ENCODE data around the gene IL3.

The IL3 gene

GRCh38 chr5:132069561-132069960, 9.1 kb downstream of the IL3 start:
- in situ Hi-C loops (cut with MboI; ENCODE audit: low sequenced_read_pairs), result loop anchor here (25.0 kb wide), 1 partner anchor 118 kb away; no protein-coding TSS in a partner anchor

GRCh38 chr5:132069994-132070393, 9.5 kb downstream of the IL3 start:
- in situ Hi-C loops (cut with MboI; ENCODE audit: low sequenced_read_pairs), result loop anchor here (25.0 kb wide), 1 partner anchor 117 kb away; no protein-coding TSS in a partner anchor

GRCh38 chr5:132070460-132071337, 10.2 kb downstream of the IL3 start:
- in situ Hi-C loops (cut with MboI; ENCODE audit: low sequenced_read_pairs), result loop anchor here (25.0 kb wide), 1 partner anchor 117 kb away; no protein-coding TSS in a partner anchor

GRCh38 chr5:132071338-132071707, 10.9 kb downstream of the IL3 start:
- in situ Hi-C loops (cut with MboI; ENCODE audit: low sequenced_read_pairs), result loop anchor here (25.0 kb wide), 1 partner anchor 116 kb away; no protein-coding TSS in a partner anchor

- in situ Hi-C loops (cut with MboI; ENCODE audit: low sequenced_read_pairs), result loop anchor here (25.0 kb wide), 1 partner anchor 115 kb away; no protein-coding TSS in a partner anchor
Measured at GRCh38 chr5:132072070-132072469, 11.6 kb downstream of the IL3 start.

- in situ Hi-C loops (cut with MboI; ENCODE audit: low sequenced_read_pairs), result loop anchor here (25.0 kb wide), 1 partner anchor 115 kb away; no protein-coding TSS in a partner anchor
Measured at GRCh38 chr5:132072528-132072927, 12.1 kb downstream of the IL3 start.

- in situ Hi-C loops (cut with MboI; ENCODE audit: low sequenced_read_pairs), result loop anchor here (25.0 kb wide), 1 partner anchor 114 kb away; no protein-coding TSS in a partner anchor
Measured at GRCh38 chr5:132073231-132074013, 13.0 kb downstream of the IL3 start, which contains the start of gene CSF2. Gene CSF2 (plus strand): TSS chr5:132073789. CDS start chr5:132073824, 35 bp downstream.

- in situ Hi-C loops (cut with MboI; ENCODE audit: low sequenced_read_pairs), result loop anchor here (25.0 kb wide), 1 partner anchor 113 kb away; no protein-coding TSS in a partner anchor
Measured at GRCh38 chr5:132074091-132074771, 13.8 kb downstream of the IL3 start.

GRCh38 chr5:132074772-132075718, 14.6 kb downstream of the IL3 start:
- in situ Hi-C loops (cut with MboI; ENCODE audit: low sequenced_read_pairs), result loop anchor here (25.0 kb wide), 1 partner anchor 112 kb away; no protein-coding TSS in a partner anchor

- in situ Hi-C loops (cut with MboI; ENCODE audit: low sequenced_read_pairs), result no loop called here
Measured at GRCh38 chr5:132075719-132076077, 15.2 kb downstream of the IL3 start.

GRCh38 chr5:132076202-132076830, 15.9 kb downstream of the IL3 start:
- in situ Hi-C loops (cut with MboI; ENCODE audit: low sequenced_read_pairs), result no loop called here

GRCh38 chr5:132076983-132077382, 16.5 kb downstream of the IL3 start:
- in situ Hi-C loops (cut with MboI; ENCODE audit: low sequenced_read_pairs), result no loop called here

- in situ Hi-C loops (cut with MboI; ENCODE audit: low sequenced_read_pairs), result no loop called here
Measured at GRCh38 chr5:132079081-132079480, 18.6 kb downstream of the IL3 start.

GRCh38 chr5:132079619-132080018, 19.2 kb downstream of the IL3 start:
- in situ Hi-C loops (cut with MboI; ENCODE audit: low sequenced_read_pairs), result no loop called here

GRCh38 chr5:132080595-132080994, 20.1 kb downstream of the IL3 start:
- in situ Hi-C loops (cut with MboI; ENCODE audit: low sequenced_read_pairs), result no loop called here

- in situ Hi-C loops (cut with MboI; ENCODE audit: low sequenced_read_pairs), result no loop called here
Measured at GRCh38 chr5:132081458-132081857, 21.0 kb downstream of the IL3 start.

- in situ Hi-C loops (cut with MboI; ENCODE audit: low sequenced_read_pairs), result no loop called here
Measured at GRCh38 chr5:132082329-132083023, 22.0 kb downstream of the IL3 start.

GRCh38 chr5:132083071-132083678, 22.7 kb downstream of the IL3 start:
- in situ Hi-C loops (cut with MboI; ENCODE audit: low sequenced_read_pairs), result no loop called here
